Lung microvascular endothelial cell (primary cell): ENCODE measurements around the gene AP5S1. TPM values are rescaled to one million over a fixed set of nuclear protein-coding genes. Genes with fewer than 3 reads are reported as not detected.
A peak's percentile ranks its signal among the peaks of the same experiment; 100 is the strongest.

Experiments used
- DNase-seq, 2 donors: peaks; one replicate each; pipeline versions ENCODE4 v3.0.0 to v3.0.0-alpha.2; 2010; ENCODE audit warnings: low read depth in 2 of 2
- total RNA-seq: library from RNA; depleted of rRNA; stranded (reverse); fragments of >200 nt; gene quantifications from 2 replicates; pipeline ENCODE4 v1.2.1, GENCODE V29; 2014

AP5S1 gene, protein sequence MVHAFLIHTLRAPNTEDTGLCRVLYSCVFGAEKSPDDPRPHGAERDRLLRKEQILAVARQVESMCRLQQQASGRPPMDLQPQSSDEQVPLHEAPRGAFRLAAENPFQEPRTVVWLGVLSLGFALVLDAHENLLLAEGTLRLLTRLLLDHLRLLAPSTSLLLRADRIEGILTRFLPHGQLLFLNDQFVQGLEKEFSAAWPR
- total RNA-seq = 10.7 and 15.7 TPM in 2 replicates

DNA sequence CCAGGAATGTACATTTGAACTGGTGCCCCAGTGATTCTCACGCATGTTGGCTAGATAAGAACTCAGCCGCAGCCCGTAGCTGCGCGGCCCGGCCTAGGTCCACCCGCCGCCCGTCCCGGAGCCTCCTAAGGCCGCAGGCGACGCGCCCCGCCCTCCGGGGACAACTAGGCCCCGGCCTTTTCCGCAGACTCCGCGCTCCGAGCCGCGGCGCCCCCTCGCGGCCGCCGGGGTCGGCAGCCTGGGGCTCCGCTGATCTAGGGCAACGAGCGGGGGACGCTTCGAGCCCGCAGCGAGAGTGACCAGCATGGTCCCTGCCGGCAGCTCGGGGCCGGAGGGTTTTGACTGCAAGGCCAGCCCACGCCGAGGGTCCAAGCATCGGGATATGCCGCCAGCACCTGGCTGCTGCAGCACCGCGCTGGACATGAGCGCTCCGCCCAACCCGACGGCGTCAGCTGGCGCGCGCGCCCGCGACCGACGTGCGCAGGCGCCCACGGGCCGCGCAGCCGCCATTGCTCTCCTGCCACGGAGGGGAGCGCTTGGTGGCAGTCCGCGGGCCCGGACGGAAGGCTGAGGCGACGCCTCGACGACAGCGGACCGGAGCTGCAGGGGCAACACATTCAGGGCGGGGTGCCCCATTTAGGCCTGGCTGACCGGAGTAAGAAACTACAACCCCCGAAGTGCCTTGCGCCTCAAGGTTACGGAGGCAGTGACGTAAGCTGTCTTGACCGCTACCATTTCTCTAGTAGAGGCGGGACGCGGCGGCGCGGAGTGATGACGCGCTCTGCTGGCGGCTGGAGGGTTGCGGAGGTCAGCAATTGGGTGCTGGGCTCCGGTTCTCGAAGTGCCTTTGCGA, at the start of gene AP5S1:
AP5S1 (plus strand) TSS at position 500 of the 853 bp plus-strand sequence. CDS start 1,571 bp downstream, outside the sequence.
- peak; percentile 97 to 98 for DNase-seq

DNA sequence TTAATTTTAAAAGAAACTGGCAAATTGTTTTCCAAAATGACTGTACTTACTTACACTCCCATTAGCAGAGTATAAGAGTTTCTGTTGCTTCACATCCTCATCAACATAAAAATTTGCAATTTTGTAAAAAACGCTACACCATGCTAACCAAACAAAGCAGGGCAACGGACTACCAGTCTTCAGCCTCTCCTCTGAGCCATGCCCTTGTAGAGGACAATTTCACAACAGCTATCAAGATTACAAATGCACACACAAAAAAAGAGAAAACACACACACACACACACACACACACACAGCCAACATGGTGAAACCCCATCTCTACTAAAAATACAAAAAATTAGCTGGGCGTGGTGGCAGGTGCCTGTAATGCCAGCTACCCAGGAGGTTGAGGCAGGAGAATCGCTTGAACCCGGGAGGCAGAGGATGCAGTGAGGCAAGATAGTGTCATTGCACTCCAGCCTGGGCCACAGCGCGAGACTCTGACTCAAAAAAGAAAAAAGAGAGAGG, 48.7 kb upstream of the AP5S1 start:
- no peak for DNase-seq

DNA sequence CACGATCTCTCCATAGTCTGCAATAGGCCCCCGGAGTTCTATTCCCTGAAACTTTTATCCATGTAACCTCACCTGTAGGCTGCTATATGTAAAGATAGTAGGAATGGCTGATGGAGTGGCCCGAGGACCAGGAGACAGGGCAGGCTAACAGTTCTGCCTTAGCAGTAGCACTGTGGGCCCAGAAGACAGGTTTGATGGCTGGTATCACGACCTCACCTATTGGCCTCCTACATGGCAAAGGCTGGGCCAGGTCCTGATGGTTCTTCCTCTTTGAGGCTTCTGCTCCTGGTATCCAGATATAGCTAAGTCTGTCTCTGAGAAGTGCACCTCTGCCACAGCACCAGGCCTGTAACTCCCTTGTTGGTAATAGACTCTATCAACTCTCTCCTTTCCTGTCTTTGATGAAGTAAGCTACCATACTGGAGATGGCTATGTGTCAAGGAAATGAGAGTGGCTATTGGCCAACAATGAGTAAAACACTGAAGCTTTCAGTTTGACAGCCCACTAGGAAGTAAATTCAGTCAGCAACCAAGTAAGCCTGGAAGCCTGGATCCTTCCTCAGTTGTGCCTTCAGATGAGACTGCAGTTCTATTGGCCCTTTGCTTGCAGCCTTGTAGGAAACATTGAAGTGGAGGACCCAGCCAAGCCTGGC, 44.8 kb upstream of the AP5S1 start:
- peak in 1 of 2 donors; percentile 54 for DNase-seq

DNA sequence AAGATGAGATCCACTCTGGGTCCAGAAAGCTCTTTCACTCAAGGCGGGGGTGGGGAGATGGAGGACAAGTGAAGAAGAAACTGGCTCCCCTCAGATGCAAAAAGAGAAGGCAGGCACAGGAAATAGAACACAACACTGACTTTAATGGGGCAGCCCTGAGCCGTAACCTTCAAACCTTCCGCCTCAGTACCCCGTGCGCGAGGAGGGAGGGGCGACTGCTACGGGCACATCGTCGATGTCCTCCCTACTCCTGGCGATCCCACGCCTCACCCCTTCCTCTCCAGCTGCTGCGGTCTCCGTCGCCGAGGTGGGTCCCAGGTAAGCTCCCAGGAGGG, 43.0 kb upstream of the AP5S1 start:
- no peak for DNase-seq

DNA sequence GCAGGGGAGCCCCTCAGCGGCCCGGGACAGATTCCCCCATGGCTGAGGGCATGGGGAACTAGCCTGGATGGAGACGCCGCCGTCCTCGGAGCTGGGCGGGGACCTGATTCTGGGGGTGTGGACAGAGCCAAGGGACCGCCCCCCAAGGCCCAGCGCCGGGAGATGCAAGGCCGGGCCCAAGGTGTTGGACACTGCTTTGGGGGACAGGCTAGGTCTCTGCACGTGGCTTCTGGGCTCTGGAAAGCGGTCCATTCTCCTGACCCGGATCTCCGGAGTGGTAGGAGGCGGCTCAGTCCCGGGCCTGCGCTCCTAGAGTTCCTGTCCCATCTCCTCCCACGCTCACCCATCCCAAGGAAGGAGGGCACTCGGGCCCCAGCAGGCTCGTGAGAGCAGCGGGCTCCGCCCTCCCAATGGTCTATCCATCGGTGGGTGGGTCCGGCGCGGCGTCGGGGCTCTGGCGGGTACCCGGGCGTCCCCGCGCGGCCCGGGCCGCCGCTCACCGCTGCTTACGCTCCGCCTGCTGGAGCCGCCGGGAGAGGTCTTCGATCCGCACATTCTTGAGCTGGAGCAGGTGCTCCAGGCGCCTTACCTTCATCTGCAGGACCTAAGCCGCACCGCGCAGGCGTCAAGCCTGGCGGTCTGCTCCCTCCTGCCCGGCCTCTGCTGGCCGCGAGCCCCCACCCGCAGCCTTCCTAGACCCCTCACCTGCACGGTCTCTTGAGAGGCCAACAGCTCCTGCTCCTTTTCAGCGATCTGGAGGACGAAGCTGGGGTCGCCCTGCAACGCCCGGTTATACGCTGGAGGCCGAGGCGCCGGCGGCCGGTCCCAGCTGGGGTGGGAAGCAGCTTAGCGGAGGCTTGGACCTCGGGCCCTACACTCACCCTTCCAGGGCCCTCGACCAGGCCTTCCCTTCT, 42.4 kb upstream of the AP5S1 start:
- peak in 1 of 2 donors; percentile 27 for DNase-seq

DNA sequence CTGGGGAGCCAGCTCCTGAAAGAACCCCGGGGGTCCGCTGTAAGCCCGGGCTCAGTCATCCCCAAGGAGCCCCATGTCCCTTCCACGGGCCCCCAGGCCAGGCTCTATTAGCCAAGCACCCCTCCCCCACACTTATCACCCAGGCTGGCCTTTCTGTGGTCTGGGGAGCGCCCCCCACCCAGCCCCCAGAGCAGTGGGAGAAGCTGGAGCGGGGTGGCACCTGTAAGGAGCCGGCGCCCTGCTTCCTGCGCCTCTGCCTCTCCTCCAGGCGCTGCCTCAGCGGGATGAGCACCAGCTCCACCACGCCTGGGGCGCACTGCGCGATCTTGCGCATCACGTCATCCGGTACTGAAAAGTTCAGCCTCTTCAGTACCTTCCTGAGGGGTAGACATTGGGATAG, 41.4 kb upstream of the AP5S1 start:
- DNase-seq = no peak

DNA sequence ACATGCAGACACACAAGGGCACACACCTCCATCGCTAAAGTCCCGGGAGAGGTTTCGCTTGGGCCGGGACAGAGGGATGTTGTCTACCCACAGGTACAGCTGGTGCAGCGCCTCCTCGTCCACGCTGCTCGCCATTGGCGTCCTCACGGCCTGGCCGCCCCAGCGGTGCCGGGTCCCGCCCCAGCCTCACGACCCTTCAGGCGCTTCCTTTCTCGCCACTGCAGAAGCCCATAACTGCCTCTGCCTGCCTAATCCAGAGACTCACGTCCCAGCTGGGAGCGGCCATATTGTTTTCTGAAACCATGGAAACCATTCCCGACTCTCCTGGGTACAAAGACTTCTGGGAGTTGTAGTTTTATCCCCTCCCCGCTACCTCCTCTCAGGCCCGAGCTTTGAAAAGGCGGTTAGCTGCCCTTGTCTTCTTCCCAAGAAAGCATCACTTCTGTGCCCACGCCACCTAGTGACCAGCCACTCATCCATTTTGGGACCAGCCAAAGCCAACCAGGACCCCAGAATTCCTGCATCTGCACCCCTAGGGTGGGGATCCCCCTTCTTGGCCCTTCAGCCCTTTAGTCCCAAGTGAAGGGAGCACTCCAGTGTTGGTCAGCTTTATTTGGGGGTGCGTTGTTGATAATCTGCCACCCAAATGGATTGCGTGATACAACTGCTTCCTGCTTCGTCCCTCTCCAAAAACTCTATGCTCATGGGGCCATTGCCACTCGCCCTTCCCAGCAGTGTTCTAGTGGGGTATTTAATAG, 39.0 kb upstream of the AP5S1 start, which contains the start of gene SPEF1:
SPEF1 (minus strand) TSS at position 296 of the 758 bp plus-strand sequence; CDS start at position 135, 161 bp downstream.
- peak; percentile 88 to 89 for DNase-seq

DNA sequence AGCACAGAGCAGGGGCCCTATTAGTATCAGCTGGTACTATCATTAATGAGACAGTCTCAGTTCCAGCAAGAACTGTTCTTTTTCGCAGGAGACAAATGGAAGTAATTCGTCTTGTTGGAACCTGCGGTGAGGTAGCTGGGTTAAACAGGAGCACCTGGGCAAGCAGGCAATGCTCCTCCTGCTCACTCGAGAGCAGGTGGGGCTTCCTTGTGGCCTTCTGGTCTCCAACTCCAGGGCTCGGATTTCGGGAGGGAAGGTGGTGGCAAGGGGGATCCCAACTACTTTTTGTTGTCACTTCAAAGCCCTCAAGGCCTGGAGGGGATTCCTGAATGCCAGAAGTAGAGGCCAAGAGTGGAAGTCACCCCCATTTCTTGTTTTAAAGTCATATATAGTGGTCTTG, 37.8 kb upstream of the AP5S1 start:
- no peak for DNase-seq

DNA sequence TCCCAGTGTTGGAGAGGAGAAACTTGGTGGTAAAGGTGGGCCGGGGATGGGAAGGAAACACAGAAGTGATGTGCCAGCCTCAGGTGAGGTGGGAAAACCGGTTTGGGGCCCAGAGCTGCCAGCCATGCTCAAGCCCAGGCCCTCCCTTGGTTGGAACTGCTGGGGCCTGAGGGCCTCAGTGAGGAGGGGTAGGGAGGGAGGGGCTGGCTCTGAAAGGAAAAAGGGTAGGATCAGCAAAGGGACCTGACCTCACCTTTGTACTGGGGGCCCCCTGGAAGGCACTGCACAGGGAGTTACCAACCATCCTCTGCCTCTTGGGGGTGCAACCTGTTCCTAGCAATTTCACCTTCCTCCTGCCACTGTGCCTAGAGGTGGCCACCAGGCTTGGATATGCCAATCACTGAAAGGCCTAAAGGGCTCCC, 37.3 kb upstream of the AP5S1 start:
- DNase-seq = no peak

DNA sequence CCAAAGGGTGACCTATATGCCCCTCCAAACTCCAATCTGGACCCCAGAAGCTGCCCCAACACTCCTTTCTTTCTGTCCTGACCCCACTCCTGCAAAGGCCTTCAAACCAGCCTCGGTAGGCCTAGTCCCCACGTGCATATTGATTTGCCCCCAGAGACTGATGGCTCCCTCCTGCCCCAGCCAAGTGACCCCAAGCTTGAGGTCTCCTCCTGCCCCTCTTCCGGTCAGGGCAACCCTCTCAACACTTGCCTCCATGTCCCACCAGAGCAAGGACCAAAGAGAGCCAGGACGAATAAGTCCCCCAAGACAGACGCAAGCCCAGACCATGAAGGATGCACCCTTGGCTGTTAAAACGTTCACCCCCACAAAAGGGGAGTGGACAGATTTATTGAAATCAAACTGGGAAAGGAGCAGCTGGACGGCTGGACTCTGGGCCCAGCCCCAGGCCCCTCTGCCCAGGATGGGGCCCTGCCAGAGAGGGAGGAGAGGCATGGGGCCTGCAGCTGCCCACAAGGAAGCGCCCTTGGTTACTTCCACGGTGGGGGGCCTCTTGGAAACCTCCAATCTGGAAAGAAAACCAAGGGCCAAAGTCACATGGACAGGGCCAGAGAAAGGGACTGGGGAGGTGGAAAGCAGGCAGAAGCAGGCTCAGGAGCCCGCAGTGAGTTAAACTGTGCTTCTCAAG, 36.7 kb upstream of the AP5S1 start:
- no peak for DNase-seq

DNA sequence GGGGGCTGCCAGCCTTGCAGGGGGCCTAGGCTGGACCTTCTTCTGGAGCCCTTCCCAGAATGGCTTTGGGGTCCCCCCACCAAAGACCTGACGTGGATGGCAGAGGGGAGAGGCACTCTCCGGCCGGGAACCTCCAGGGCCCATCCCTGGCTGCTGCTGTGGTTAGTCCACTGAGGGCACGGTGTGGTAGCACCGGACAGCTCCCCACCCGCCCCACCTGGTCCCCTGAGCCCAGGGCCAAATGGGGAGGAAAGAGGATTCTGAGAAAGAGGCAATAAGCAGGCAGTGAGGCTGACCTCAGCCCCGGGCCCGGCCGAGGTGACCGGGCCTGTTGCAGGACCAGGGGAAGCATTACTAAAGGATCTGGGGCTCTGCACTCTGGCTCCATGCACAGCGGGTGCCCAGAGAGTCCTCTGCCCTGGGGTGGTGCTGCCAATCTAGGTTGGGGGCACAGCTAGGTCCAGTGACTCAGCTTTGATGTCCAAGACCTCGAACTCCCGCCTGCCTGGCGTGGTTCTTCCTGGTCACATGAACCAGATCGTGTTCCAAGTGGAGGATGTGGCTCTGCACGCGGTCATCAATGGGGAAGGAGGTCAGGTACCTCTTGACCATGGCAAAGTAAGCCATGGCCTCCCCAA, 36.0 kb upstream of the AP5S1 start:
- peak in 1 of 2 donors; percentile 38 for DNase-seq

DNA sequence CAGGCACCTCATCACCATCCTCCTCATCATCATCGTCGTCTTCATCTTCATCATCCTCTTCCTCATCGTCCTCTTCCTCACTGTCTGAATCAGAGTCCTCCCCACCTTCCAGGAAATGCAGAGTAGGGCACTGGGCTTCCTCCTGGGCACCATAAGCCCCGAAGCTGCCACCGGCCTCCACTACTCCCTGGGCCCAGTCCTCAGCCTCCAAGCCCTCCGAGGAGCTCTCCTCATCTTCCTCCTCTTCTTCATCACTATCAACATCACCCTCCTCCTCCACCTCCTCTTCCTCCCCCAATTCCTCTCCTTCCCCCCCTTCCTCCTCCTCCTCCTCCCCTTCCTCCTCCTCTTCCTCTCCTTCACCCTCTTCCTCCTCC, 35.5 kb upstream of the AP5S1 start:
- DNase-seq = no peak

DNA sequence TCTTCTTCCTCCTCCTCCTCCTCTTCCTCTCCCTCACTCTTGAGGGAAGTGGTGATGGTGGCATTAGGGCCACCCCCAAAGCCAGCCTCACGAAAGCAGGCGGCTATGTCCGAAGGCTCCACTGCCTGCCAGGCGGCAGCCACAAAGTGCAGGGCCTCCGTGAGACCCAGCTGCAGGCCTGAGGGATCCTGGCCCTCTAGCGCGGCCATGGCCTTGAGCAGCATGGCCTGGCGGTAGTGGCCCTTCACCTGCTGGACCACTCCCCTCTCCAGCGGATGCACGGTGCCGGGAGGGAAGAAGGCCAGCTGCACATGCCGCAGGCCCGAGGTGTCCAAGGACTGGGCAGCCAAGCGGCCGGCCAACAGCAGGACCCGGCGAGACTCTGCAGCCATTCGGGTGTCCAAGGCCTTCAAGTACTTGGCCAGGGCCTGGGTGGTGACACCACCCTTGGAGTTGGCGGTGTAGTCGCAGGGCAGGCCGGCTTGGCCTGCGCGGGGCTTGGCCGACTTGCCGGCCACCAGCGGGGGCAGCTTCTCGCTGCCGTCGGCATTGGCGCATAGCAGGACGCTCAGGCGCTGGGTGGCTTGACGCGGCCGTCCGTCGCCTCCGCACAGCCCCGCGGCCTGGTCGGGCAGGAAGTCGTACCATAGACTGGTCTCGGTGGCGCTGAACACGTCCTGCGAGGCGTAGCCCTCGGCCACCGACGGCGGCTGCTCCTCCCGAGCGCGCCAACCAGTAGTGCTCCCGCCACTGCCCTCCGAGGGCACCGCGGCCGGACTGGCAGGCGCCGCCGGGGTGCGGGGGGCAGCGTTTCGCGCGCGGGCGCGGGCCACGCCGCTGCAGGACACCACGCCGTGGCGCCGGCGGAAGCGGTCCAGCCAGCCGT, 34.9 kb upstream of the AP5S1 start:
- DNase-seq = peak; percentile 48 to 61

DNA sequence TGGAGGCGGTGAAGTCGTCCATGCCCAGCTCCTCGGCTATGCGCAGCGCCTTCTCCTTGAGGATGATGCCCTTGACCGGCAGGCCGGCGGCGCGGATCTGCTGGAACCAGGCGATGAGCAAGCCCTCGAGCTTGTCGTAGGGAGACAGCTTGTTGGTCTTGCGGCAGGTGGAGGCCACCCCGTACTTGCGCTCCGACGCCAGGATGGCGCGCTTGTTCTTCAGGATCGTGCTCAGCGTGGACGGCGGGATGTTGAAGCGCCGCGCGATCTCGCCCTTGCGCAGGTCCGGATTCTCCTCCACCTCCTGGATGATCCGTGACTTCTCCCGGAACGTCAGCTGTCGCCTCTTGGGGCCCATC, 34.2 kb upstream of the AP5S1 start:
- DNase-seq = peak; percentile 77 to 80

DNA sequence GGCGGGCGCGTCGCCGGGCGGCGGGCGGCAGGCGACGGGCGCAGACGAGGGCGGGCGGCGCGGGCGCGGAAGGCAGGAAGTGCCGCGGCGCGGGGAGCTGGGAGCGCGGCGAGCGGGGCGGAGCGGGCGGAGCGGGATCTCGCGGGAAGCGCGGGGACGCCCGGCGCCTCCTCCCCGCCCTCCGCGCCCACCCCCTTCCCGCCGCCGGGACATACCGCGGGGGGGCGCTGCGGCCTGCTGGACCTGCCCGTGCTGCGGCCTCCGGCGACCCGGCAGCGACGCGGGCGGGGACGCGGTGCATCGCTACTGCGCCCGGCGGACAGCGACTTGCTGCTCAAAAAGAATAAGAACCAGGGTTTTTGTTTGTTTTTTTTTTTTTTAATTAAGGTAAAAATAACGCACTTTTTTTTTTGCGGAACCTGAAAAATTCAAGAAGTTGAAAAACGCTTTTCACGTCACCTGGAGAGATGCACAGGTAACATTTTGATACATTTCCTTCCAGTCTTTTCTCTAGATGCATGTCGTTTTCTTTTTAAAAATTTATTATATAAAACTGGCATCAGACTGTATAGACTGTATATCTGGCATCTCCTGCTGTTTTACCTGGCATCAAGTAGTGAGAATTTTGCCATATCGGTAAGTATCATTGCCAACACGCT, 33.6 kb upstream of the AP5S1 start, which contains the start of gene CENPB:
CENPB (minus strand) TSS at position 76 of the 659 bp plus-strand sequence. CDS start 257 bp downstream, outside the sequence.
- DNase-seq = peak; percentile 89 to 93

DNA sequence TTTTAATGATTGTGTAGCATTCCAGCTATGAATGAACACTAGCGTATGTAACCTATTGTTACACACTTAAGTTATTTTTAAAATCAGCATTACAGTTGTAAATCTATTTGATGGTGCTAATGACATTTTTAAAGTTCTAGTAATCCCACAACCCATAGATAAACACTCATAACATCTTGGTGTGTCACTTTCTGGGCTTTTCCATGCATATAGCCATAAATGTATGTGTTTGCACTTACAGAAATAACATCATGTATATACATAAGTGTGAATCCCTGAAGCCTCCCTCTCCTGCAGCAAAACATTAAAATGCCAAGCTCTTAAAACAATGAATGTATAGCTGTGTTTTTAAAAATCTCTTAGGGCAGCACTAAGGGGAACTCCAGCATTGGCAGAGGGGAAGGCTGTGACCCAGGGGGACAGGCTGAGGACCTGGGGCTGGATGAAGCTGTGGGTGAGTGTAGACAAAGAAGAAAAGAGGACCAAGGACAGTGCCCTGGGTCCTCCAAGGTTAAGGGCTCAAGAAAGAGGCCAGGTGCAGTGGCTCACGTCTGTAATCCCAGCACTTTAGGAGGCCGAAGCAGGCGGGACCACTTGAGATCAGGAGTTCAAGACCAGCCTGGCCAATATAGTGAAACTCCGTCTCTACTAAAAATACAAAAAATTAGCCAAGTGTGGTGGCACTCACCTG, 32.9 kb upstream of the AP5S1 start:
- no peak for DNase-seq

DNA sequence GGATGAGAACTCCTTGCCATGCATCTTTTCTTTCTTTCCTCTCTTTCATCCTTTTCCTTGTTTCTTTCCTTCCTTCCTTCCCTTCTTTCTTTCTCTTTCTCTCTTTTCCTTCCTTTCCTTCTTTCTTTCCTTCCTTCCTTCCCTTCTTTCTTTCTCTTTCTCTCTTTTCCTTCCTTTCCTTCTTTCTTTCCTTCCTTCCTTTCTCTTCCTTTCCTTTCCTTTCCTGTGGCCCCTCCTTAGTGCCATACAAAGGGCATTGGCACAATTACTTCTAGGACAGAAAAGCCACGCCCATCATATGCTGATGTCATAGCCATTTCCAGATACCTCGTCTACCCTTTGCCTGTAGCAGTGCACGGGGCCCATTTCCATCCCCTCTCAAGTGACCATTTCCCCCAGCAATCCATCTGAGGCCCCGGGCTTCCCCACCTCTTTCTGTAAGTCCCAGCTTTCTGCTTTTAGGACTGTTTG, 31.6 kb upstream of the AP5S1 start:
- no peak for DNase-seq
